ENCODE results near the gene L1CAM. TPM values are rescaled to one million over a fixed set of nuclear protein-coding genes. Genes with fewer than 3 reads are reported as not detected.
"Not testable (repeated sequence)": the region's sequence is repeated elsewhere in the genome, so short reads cannot be mapped to it uniquely, and the experiment has no call there.

The L1CAM gene
- total and polyA plus RNA-seq, 4 donors: 0.19 to 0.83 (median 0.47) TPM

DNA sequence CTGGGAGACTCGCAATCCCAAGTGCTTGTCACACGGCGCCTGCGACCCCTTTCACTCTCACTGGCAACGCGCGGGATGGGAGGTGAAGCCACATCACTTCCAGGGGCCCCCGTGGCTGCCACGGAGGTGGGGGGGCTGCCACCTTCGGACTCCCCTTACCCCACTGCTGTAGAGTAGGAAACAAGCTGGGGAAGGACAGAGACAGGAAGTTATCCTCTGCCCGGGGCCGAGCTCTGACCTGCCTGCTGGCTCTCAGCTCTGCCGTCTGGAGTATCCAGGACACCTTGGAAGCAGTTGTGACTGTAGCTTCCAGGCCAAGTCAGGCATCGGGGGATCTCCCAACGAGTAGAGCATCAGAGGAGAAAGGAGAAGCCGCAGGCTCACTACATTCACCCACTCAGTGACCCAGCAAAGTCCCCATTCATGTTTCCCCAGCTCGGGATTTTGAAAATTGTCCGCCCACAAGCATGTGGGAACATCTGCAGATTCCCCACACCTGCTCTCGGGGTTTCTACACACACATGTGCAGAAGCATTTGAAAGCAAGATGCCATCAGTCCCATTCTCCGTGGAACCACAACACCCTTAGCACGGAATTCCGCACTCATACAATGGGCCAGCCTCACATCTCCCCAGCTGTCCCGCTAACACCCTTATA, 66.5 kb downstream of the L1CAM start:
- no peaks in the 10 kb centered on the region for H3K36me3 ChIP-seq (ENCODE audit: control insufficient read depth in 4 of 4, insufficient read depth in 4 of 4, low read length in 4 of 4)
- H3K4me3 ChIP-seq: no peak overlapping the region
- no peaks in the 10 kb centered on the region for H3K27me3 ChIP-seq (ENCODE audit: control insufficient read depth in 3 of 3, insufficient read depth in 3 of 3, low read length in 2 of 3)
- ATAC-seq (ENCODE audit: insufficient read depth, low FRiP score): no peak
- 45 to 49% methylated on average over 15 to 23 of the region's 23 CpGs for WGBS, 2 donors
- DNase-seq: peak in 2 of 3 donors; percentile 29 to 48
- H3K9ac ChIP-seq (ENCODE audit: insufficient read depth in 1 of 2, low read length in 2 of 2): peak overlapping the region; percentile 7 to 25
- H3K27ac ChIP-seq (ENCODE audit: low read depth in 1 of 2, low read length in 1 of 2): no peak overlapping the region
- TF ChIP-seq CTCF (IDR thresholded peaks at IDR 0.05; ENCODE audit: control extremely low read depth, extremely low read depth): no peak
- peaks cover 0 to 4% (median 0%) of the 10 kb centered on the region in 5 donors for H3K4me1 ChIP-seq (ENCODE audit: control insufficient read depth in 5 of 5, insufficient read depth in 5 of 5, low read length in 5 of 5)
- H3K9me3 ChIP-seq (ENCODE audit: control insufficient read depth in 4 of 4, insufficient read depth in 3 of 4, low read length in 3 of 4): no peaks in the 10 kb centered on the region

- Histone ChIP-seq H3K4me3 (no peak overlapping the region), H3K9me3 (ENCODE audit: control insufficient read depth in 4 of 4, insufficient read depth in 3 of 4, low read length in 3 of 4) (no peaks in the 10 kb centered on the region), H3K27ac (ENCODE audit: low read depth in 1 of 2, low read length in 1 of 2) (no peak overlapping the region), H3K36me3 (ENCODE audit: control insufficient read depth in 4 of 4, insufficient read depth in 4 of 4, low read length in 4 of 4) (no peaks in the 10 kb centered on the region), H3K27me3 (ENCODE audit: control insufficient read depth in 3 of 3, insufficient read depth in 3 of 3, low read length in 2 of 3) (no peaks in the 10 kb centered on the region), H3K9ac (ENCODE audit: insufficient read depth in 1 of 2, low read length in 2 of 2) (peak overlapping the region in 1 of 2 donors; percentile 25), H3K4me1 (ENCODE audit: control insufficient read depth in 5 of 5, insufficient read depth in 5 of 5, low read length in 5 of 5) (peaks cover 0 to 4% (median 0%) of the 10 kb centered on the region in 5 donors)
- peak; percentile 42 for ATAC-seq (ENCODE audit: insufficient read depth, low FRiP score)
- WGBS, 2 donors: 20% methylated on average over 19 to 67 of the region's 67 CpGs
- DNase-seq: peak; percentile 59 to 75 (median 68)
- TF ChIP-seq CTCF (IDR thresholded peaks at IDR 0.05; ENCODE audit: control extremely low read depth, extremely low read depth): no peak
These were observed 67.2 kb downstream of the L1CAM start for GRCh38 chrX:153818571-153819383.

DNA sequence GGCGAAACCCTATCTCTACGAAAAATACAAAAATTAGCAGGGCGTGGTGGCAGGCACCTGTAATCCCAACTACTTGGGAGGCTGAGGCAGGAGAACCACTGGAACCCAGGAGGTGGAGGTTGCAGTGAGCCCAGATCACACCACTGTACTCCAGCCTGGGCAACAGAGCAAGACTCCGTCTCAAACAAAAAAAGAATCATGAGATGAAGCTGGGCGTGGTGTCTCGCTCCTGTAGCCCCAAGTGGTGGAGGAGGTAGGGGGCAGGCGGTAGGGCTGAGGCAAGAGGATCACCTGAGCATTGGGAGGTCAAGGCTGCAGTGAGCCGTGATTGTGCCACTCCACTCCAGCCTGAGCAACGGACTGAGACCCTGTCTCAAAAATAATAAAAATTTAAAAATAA, 67.9 kb downstream of the L1CAM start:
- H3K27ac ChIP-seq (ENCODE audit: low read depth in 1 of 2, low read length in 1 of 2); H3K4me1 ChIP-seq (ENCODE audit: control insufficient read depth in 5 of 5, insufficient read depth in 5 of 5, low read length in 5 of 5); H3K9ac ChIP-seq (ENCODE audit: insufficient read depth in 1 of 2, low read length in 2 of 2); H3K9me3 ChIP-seq (ENCODE audit: control insufficient read depth in 4 of 4, insufficient read depth in 3 of 4, low read length in 3 of 4); H3K36me3 ChIP-seq (ENCODE audit: control insufficient read depth in 4 of 4, insufficient read depth in 4 of 4, low read length in 4 of 4); ATAC-seq (ENCODE audit: insufficient read depth, low FRiP score); H3K27me3 ChIP-seq (ENCODE audit: control insufficient read depth in 3 of 3, insufficient read depth in 3 of 3, low read length in 2 of 3); H3K4me3 ChIP-seq; DNase-seq: not testable (repeated sequence)
- WGBS, 2 donors: 88 to 99% methylated on average over 9 of the region's 9 CpGs
